ENCODE data around the gene ARFGEF3. TPM values are rescaled to one million over a fixed set of nuclear protein-coding genes. Genes with fewer than 3 reads are reported as not detected.

The ARFGEF3 gene
- total and polyA plus RNA-seq, 7 donors, result 1.5 to 5.2 (median 3.5) TPM

DNA sequence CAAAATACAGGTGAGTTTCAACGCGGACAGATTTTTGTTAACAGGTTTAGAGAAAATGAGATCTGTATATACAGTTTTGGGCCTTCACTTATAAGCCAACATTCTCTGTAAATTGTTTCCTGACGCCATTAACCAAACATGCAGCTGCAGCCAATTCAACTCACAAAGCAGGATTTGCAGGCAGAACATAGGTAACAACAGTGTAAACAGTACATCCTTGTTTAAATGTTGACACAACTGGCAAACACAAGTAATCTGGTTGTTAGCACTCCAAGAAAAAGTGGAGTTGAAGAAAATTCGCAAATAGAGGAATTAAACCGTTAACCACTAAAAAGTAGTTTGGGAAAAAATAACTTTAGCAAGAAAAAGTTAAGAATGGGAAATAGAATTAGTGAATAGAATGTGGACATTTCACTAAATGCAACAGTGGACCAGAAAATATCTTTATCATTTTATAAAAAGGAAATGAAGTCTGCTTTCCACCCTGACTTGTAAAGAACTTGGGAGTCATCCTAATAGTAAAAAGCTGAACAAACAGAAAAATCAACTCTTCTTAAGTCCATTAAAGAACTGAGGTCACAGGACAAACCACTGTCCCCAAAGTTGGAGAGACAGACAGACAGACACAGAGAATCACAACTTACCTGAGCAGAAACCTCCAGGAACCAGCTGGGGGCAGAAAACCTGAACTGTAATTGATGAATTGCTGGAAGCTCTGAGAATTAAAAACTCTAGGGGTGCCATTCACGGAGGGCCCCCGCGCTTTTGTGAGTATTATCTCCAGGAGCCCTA is 226.0 kb downstream of the ARFGEF3 start:
- TF ChIP-seq, protein P1, sequence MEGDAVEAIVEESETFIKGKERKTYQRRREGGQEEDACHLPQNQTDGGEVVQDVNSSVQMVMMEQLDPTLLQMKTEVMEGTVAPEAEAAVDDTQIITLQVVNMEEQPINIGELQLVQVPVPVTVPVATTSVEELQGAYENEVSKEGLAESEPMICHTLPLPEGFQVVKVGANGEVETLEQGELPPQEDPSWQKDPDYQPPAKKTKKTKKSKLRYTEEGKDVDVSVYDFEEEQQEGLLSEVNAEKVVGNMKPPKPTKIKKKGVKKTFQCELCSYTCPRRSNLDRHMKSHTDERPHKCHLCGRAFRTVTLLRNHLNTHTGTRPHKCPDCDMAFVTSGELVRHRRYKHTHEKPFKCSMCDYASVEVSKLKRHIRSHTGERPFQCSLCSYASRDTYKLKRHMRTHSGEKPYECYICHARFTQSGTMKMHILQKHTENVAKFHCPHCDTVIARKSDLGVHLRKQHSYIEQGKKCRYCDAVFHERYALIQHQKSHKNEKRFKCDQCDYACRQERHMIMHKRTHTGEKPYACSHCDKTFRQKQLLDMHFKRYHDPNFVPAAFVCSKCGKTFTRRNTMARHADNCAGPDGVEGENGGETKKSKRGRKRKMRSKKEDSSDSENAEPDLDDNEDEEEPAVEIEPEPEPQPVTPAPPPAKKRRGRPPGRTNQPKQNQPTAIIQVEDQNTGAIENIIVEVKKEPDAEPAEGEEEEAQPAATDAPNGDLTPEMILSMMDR (IDR thresholded peaks at IDR 0.05), result no peak
- TF ChIP-seq POLR2A (IDR thresholded peaks at IDR 0.05), result no peak
- TF ChIP-seq POLR2AphosphoS5 (IDR thresholded peaks at IDR 0.05), result no peak
- no peak for TF ChIP-seq EP300 (IDR thresholded peaks at IDR 0.05)
- H3K36me3 ChIP-seq, result no peaks in the 10 kb centered on the region
- no peak overlapping the region for H3K4me3 ChIP-seq
- H3K4me1 ChIP-seq, result no peaks in the 10 kb centered on the region
- H3K27me3 ChIP-seq, result no peaks in the 10 kb centered on the region
- H3K27ac ChIP-seq, result no peak overlapping the region
- intact Hi-C loops (cut with DNase I), result no loop called here
- H3K9me3 ChIP-seq, result no peaks in the 10 kb centered on the region
- WGBS, 2 donors, result 49 to 81% methylated on average over 8 of the region's 8 CpGs
- no peak for DNase-seq

GRCh38 chr6:138389551-138389950 is 227.8 kb downstream of the ARFGEF3 start:
- Histone ChIP-seq H3K27me3 (no peaks in the 10 kb centered on the region), H3K9me3 (no peaks in the 10 kb centered on the region), H3K27ac (no peak overlapping the region), H3K4me3 (no peak overlapping the region), H3K4me1 (no peaks in the 10 kb centered on the region), H3K36me3 (no peaks in the 10 kb centered on the region)
- 84 to 93% methylated on average over 5 of the region's 5 CpGs for WGBS, 2 donors
- DNase-seq, result no peak
- intact Hi-C loops (cut with DNase I), result no loop called here
- TF ChIP-seq POLR2A (IDR thresholded peaks at IDR 0.05) (no peak), POLR2AphosphoS5 (IDR thresholded peaks at IDR 0.05) (no peak)

Small RNA genes within 50 kb of the gene (small RNA-seq; reads per million reads assigned to genes)
- 0 reads per million in 3 donors for gene AL031003.1

Other genes starting within 250 kb of the ARFGEF3 start
- gene PERP, start 54.5 kb upstream of the ARFGEF3 start, total RNA-seq, result 10 to 100 TPM; 35.0 to 41.4 (median 37.1) TPM
- gene PERP, start 54.5 kb upstream of the ARFGEF3 start, polyA plus RNA-seq, result 10 to 100 TPM; 21.7 to 43.7 (median 31.8) TPM
- gene PBOV1, start 56.6 kb downstream of the ARFGEF3 start, total RNA-seq, result not detected
- not detected for gene PBOV1, start 56.6 kb downstream of the ARFGEF3 start, polyA plus RNA-seq
- gene SMIM28, start 216.0 kb downstream of the ARFGEF3 start, total RNA-seq, result 1 to 10 TPM in 3 of 4 donors, under 1 TPM in 1; 0.66 to 5.3 (median 3.8) TPM
- gene SMIM28, start 216.0 kb downstream of the ARFGEF3 start, polyA plus RNA-seq, result 1 to 10 TPM in 1 of 3 donors, not detected in 2; 5.0 TPM
- gene HEBP2, start 242.3 kb downstream of the ARFGEF3 start, total RNA-seq, result 10 to 100 TPM; 46.3 to 75.3 (median 65.5) TPM
- gene HEBP2, start 242.3 kb downstream of the ARFGEF3 start, polyA plus RNA-seq, result 10 to 100 TPM; 16.6 to 21.0 (median 19.4) TPM